ENCODE results near the gene AP3B2. TPM values are rescaled to one million over a fixed set of nuclear protein-coding genes. Genes with fewer than 3 reads are reported as not detected.

The AP3B2 gene
- total and polyA plus RNA-seq, 2 of the 4 experiments (the other 2 are of a cell fraction), result 0.14 TPM; not detected in 1

DNA sequence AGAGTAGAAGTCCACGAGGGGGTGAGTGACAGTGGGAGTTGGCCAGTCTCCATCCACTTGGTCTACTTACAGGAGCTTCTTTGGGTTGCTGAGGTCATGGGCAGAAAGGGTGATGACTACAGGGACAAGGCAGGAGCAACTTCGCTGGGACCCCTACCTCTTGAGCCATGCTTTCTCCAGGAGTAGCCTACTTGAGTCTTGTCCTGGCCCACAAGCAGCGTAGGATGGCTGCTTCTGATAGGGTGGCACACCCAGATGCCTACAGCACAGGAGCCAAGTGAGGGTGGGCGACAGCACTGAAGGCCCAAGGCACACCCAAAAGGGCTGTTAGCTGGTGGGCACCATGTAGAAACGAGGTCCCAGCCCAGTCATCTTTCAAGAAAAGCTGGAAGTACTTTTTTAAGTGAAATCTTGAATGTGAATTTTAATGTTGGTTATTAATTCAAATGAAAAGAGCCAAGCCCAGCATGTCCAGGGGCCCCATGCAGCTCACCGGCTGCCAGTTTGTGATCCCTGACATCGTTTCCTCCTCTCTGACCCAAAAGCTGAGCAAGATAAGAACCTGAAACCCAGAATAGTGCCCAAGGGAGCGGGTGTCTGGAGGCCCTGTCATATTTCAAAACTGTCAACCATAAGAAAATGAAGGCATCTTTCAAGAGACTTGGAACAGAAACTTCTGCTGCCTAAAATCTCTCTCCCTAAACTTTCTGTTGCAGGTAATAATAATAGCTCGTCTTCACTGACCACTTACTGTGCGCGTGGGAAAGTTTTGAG is 60.3 kb downstream of the AP3B2 start:
- H3K36me3 ChIP-seq (ENCODE audit: control insufficient read depth, insufficient read depth, low read length), result no peaks in the 10 kb centered on the region
- H3K23ac ChIP-seq (ENCODE audit: low read depth, low read length), result no peak overlapping the region
- no peak overlapping the region for H2BK120ac ChIP-seq (ENCODE audit: low read depth, low read length)
- intact Hi-C loops (cut with micrococcal nuclease) (loop anchor here (10.0 kb wide), 1 partner anchor 355 kb away; no protein-coding TSS in a partner anchor), dilution Hi-C loops (cut with HindIII; ENCODE audit: low sequenced_read_pairs, unreplicated experiment) (no loop called here), in situ Hi-C loops (cut with MboI; ENCODE audit: low sequenced_read_pairs) (no loop called here)
- no peak overlapping the region for H4K5ac ChIP-seq (ENCODE audit: low read depth, low read length)
- H4K8ac ChIP-seq (ENCODE audit: low read depth in 2 of 2, low read length in 2 of 2), result no peak overlapping the region
- ATAC-seq (ENCODE audit: low read depth) (no peak), DNase-seq (no peak)
- H3K4me2 ChIP-seq (ENCODE audit: low read depth, low read length), result no peak overlapping the region
- no peak overlapping the region for H2BK20ac ChIP-seq (ENCODE audit: low read depth, low read length)
- H2BK5ac ChIP-seq (ENCODE audit: low read depth, low read length, poor library complexity, severe bottlenecking), result no peak overlapping the region
- no peak overlapping the region for H2BK15ac ChIP-seq (ENCODE audit: low read depth, low read length)
- H2AK9ac ChIP-seq (replicated peaks; ENCODE audit: low read depth, low read length, poor library complexity), result no peak overlapping the region
- H3K4ac ChIP-seq (ENCODE audit: low read depth, low read length), result no peak overlapping the region
- H3K79me1 ChIP-seq (ENCODE audit: low read depth in 1 of 2, low read length in 2 of 2), result no peaks in the 10 kb centered on the region
- BruUV-seq (replicated peaks), result no TSS peak
- no peaks in the 10 kb centered on the region for H3K4me1 ChIP-seq (ENCODE audit: control insufficient read depth, insufficient read depth, low read length)
- H3K27me3 ChIP-seq (ENCODE audit: control insufficient read depth, insufficient read depth, low read length), result peaks cover 42% of the 10 kb centered on the region
- ChIA-PET POLR2A (ENCODE audit: unreplicated experiment) (no interaction called here), CTCF (no interaction called here)
- H2AFZ ChIP-seq (replicated peaks; ENCODE audit: low read length, poor library complexity), result no peak overlapping the region
- no peak overlapping the region for H3K14ac ChIP-seq (replicated peaks; ENCODE audit: low read depth, low read length)
- H3K9ac ChIP-seq (ENCODE audit: low read depth, low read length), result no peak overlapping the region
- H3K56ac ChIP-seq (ENCODE audit: extremely low read depth, insufficient read depth, low read length), result no peak overlapping the region
- no peak overlapping the region for H3K27ac ChIP-seq (ENCODE audit: insufficient read depth, low read length)
- peaks cover 2% of the 10 kb centered on the region; the same call in 1 of the 2 replicates for H3K9me3 ChIP-seq (ENCODE audit: control insufficient read depth, insufficient read depth, low read length)
- 92% methylated on average over 2 of the region's 11 CpGs; no CpG with 5 or more reads in 1 of the 2 experiments for WGBS, 2 experiments (ENCODE audit: extremely low coverage in 2 of 2, insufficient read length in 1 of 2)
- no peaks in the 10 kb centered on the region for H4K20me1 ChIP-seq (ENCODE audit: insufficient read depth, low read length)
- H4K91ac ChIP-seq (ENCODE audit: insufficient read depth, low read depth, low read length), result no peak overlapping the region
- H3K9me1 ChIP-seq (ENCODE audit: insufficient read depth, low read length), result no peaks in the 10 kb centered on the region
- no peak overlapping the region for H3K18ac ChIP-seq (ENCODE audit: low read depth, low read length)
- TF ChIP-seq RFX5 (IDR thresholded peaks at IDR 0.05; ENCODE audit: low read depth, low read length), result no peak
- no peak for TF ChIP-seq NFE2L2 (IDR thresholded peaks at IDR 0.05; ENCODE audit: low read depth, low read length)
- TF ChIP-seq POLR2A (IDR thresholded peaks at IDR 0.05; ENCODE audit: low read depth, low read length), result no peak
- no peak for TF ChIP-seq SMC3 (IDR thresholded peaks at IDR 0.05; ENCODE audit: low read depth, low read length)
- TF ChIP-seq CHD1 (IDR thresholded peaks at IDR 0.05; ENCODE audit: low read depth, low read length), result no peak
- H2AK5ac ChIP-seq (ENCODE audit: low read depth, low read length), result no peak overlapping the region
- no peak overlapping the region for H3K4me3 ChIP-seq (ENCODE audit: insufficient read depth, low read depth, low read length)

All from IMR-90 (cell line).